GM19452 (cell line): Measurements from ENCODE around the gene CD22.
"Not testable (repeated sequence)": the region's sequence is repeated elsewhere in the genome, so short reads cannot be mapped to it uniquely, and the experiment has no call there.

Source experiments
- ATAC-seq: cut with Tn5 transposase; IDR thresholded peaks from one replicate; pipeline ENCODE4 v1.9.1; 2021; ENCODE audit not compliant: unreplicated experiment

CD22 gene

DNA sequence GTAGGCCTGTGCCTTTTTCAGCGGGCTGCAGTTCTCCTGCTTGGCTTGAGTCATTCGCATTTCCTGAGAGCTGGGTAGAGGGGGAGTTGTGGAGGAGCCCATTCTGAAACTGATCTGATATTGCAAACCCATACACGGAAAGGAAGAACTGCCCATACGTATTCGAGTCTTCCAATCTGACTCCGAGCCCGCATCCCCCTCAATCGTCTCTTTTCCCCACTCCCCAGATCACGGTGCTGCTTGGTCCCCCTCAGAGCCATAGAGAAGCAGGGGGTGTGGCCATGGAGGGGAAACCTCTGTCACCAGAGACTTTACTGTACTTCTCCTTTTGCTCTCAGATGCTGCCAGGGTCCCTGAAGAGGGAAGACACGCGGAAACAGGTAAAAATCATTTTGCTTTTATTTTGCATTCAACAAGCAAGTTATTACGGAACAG is at the start of gene CD22:
TSS of gene CD22 (plus strand) at position 337 of the 435 bp plus-strand sequence. CDS start 2,854 bp downstream, outside the sequence.
- ATAC-seq, result no peak

DNA sequence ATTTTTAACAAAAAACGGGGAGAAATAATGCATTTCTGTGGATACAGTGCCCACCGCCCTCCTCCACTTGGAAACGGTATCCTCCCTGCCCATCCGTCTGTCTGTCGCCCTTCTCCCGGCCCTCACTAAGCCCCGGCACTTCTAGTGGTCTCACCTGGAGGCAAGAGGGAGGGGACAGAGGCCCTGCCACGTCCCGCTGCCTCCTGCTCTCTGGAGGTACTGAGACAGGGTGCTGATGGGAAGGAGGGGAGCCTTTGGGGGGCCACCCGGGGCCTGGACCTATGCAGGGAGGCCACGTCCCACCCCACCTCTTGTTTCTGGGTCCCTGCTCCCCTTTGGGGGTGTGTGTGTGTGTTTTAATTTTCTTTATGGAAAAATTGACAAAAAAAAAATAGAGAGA is 49.6 kb upstream of the CD22 start:
- no peak for ATAC-seq

- ATAC-seq, result no peak
Observed at GRCh38 chr19:35279985-35280821, 48.8 kb upstream of the CD22 start.

DNA sequence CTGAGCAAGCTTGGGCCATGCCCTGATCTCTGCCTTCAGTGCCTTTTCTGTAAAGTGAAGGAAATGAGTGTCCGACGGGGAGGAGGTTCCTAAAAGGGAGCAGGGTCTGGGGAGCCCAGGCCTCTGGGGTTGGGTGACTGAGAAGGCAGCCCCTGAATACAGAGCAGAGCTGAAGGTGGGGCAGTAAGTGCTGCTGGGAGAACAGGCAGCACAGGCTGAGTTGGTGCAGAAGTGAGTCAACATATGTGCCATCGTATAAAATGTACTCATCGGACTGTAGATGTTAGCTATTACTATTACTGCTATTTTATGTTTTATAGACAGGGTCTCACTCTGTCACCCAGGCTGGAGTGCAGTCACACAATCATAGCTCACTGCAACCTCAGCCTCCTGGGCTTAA is 47.7 kb upstream of the CD22 start:
- no peak for ATAC-seq

DNA sequence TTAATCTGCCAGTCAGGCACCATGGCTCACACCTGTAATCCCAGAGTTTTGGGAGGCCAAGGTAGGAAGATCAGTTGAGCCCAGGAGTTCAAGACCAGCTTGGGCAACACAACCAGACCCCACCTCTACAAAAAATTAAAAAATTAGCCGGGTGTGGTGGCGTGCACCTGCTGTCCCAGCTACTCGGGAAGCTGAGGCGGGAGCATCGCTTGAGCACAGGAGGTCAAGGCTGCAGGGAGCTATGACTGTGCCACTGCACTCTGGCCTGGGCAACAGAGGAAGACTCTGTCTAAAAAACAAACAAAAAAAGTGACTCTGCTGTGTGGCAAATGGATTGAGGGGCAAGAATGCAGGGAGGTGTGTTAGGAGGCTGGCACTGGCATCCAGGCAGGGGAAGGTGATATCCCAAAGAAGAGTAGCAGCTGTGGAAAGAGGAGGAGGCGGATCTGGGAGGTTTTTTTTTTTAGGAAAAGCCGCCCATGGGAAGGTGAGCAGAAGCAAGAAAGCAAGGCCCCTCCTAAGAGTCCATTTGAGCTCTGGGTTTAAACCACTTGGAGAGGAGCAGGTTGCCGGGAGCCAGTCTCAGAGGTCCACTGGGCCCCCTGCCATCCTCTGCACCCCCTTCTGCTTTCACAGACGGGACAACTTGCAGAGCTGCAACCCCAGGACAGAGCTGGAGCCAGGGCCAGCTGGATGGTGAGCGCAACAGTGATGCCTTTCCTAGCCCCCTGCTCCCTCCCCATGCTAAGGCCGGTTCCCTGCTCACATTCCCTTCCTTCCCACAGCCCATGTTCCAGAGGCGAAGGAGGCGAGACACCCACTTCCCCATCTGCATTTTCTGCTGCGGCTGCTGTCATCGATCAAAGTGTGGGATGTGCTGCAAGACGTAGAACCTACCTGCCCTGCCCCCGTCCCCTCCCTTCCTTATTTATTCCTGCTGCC is 44.6 kb upstream of the CD22 start:
- no peak for ATAC-seq

DNA sequence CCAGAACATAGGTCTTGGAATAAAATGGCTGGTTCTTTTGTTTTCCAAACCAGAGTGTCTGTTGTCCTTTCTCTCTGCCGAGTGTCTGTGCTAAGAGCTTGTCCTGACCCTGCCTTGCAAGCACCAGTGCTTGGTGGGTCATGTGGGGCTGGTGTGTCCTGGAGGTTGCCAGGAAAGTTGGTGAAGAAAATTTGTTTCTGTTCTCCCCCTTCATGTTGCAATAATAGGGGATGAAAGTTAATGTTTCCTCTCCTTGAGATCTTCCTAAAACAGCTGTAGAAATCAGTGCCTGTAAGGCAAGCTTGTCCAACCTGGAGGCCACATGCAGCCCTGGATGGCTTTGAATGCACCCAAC is 43.9 kb upstream of the CD22 start:
- ATAC-seq, result no peak

DNA sequence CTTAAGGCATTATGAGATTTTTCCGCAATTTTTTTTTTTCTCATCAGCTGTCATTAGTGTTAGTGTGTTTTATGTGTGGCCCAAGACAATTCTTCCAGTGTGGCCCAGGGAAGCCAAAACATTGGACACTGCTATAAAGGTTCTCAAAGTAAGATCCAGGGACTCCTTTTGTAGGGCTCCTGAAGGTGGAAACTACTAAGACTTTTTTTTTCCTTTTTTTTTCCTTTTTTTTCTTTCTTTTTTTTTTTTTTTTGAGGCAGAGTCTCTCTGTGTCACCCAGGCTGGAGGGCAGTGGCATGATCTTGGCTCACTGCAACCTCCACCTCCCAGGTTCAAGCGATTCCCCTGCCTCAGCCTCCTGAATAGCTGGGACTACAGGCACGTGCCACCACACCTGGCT is 43.5 kb upstream of the CD22 start:
- ATAC-seq, result not testable (repeated sequence)

DNA sequence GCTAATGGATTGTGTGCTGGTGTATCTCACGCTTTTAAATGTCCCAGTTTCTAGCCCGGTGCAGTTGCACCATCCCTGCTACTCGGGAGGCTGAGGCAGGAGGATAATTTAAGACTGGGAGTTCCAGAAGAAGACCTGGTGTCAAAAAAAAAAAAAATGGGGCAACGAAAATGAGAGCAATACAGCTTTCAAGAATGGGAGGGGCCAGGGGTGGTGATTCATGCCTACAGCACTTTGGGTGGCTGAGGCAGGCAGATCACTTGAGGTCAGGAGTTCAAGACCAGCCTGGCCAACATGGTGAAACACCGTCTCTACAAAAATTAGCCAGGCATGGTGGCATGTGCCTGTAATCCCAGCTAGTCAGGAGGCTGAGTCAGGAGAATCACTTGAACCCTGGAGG is 42.9 kb upstream of the CD22 start:
- ATAC-seq, result not testable (repeated sequence)

DNA sequence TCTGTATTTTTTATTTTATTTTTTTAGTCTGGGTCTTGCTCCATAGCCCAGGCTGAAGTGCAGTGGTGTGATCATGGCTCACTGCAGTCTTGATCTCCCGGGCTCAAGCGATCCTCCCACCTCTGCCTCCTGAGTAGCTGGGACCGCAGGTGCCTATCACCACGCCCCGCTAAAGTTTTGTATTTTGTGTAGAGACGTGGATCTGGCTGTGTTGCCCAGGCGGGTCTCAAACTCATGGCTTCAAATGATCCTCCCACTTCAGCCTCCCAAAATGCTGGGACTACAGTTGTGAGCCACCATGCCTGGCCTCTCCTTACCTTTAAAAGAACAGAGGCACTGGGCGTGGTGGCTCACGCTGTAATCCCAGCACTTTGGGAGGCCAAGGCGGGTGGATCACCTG is 41.3 kb upstream of the CD22 start:
- ATAC-seq, result no peak

DNA sequence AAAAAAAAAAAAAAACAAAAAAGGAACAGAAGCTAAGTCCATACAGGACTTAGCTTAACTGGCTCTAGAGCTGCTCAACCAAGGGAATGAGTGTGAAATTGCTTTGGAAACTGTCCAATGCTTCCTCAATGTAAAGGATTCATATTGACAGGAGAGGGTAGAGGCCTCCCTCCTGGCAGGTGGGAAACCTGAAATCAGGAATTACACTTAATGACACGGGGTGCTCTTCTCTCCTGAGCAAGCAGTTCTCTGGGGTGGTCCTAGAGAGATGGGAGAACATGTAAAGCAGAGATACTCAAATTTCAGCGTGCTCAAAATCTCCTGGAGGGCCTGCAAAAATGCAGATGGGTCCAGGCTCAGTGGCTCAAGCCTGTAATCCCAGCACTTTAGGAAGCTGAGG is 40.7 kb upstream of the CD22 start:
- ATAC-seq, result no peak

GRCh38 chr19:35288906-35289305 is 40.1 kb upstream of the CD22 start:
- no peak for ATAC-seq

GRCh38 chr19:35290381-35291127 is 38.4 kb upstream of the CD22 start:
- no peak for ATAC-seq

GRCh38 chr19:35291259-35291658 is 37.7 kb upstream of the CD22 start:
- ATAC-seq, result no peak

GRCh38 chr19:35291916-35292315 is 37.1 kb upstream of the CD22 start, which contains the start of gene MAG:
Gene MAG, plus strand, starts transcription at chr19:35292161. Its CDS starts 3,248 bp downstream, at chr19:35295409.
- no peak for ATAC-seq

DNA sequence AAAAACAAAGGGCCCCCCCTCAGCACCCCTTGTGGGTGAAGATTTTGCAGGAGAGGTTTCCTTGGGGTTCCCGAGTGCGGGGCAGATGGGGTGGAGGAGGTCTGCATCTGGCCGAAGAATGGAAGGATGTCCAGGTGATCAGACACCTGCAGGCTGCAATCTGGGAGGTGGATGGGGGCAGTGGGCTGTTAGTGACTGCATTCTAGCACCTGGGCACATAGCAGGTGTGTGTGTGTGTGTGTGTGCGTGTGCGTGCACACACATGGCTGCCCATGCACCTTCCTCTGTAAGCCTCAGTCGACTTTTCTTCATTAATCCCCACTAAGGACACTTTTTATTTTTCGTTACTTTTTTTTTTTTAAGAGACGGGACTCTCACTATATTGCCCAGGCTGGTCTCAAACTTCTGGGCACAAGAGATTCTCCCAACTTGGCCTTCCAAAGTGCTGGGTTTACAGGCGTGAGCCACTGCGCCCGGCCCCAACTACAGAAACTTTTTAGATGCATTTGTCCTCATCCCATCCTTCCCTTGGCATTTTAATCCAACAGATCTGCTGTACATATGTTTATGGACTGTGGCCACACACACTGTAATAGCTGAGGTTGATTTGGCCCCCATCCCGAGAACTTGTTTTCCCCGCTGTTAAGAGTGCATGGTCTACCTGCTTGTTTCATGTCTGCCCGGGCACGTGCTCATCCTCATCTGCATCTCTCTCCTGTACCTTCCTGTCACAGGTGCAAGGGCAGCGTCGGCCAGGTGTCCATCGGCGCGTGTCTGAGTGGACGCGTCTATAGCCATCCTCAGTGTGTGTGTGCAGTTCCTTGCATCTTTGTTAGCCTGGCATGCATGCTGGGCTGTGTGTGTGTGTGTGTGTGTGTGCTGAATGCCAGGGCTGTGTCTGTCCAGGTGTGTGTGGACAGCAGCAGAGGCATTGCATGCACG is 36.3 kb upstream of the CD22 start:
- ATAC-seq, result no peak

GRCh38 chr19:35293363-35293739 is 35.6 kb upstream of the CD22 start:
- ATAC-seq, result no peak

GRCh38 chr19:35293808-35294207 is 35.2 kb upstream of the CD22 start:
- ATAC-seq, result no peak

DNA sequence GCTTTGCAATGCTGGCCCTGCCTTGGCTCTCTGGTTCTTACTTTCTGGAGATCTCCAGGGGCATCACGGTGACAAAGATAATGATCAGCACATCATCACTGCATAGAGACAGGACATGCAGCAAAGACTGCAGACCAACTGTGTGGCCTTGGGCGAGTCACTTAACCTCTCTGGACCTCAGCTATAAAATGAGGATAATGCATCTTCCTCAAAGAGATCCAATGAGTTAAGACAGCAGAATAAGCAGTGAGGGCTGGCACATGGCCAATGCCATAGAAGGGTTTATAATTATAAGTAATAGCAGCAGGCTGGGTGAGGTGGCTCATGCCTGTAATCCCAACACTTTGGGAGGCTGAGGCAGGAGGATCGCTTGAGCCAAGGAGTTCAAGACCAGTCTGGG is 34.7 kb upstream of the CD22 start:
- no peak for ATAC-seq

DNA sequence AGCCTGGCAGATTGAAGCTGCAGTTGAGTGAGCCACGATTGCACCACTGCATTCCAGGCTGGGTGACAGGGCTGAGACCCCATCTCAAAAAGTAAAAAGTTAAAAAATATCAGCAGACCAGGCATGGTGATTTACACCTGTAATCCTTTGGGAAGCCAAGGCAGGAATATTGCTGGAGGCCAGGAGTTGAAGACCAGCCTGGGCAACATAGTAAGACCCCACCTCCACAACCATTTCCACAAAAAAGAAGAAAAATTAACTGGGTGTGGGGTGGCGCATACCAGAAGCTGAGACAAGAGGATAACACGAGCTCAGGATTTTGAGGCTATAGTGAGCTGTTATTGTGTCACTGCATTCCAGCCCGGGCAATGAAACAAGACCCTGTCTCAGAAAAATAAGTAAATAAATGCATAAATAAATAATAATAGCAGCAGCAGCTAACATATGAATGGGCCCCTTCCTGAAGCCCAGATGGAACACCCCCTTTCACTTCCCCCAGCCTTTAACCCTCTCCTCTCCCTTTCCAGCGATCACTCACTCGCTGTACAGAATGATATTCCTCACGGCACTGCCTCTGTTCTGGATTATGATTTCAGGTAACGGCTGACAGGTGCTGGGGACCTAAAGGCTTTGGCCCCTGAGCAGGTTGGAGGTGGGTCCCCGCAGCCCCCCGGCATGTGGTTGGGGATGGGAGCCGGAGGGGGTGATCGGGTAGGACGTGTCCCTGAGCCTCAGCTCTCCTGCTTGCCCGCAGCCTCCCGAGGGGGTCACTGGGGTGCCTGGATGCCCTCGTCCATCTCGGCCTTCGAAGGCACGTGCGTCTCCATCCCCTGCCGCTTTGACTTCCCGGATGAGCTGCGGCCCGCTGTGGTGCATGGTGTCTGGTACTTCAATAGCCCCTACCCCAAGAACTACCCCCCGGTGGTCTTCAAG is 33.9 kb upstream of the CD22 start:
- ATAC-seq, result no peak
